Raji (cell line): ENCODE data around the gene CD28.

ENCODE experiments used
- POLR2A ChIP-seq: IDR thresholded peaks from 2 replicates; pipeline ENCODE4 v1.6.1; 2011; ENCODE audit warnings: low read depth, low read length, control low read depth; ENCODE audit not compliant: insufficient read depth

The CD28 gene

DNA sequence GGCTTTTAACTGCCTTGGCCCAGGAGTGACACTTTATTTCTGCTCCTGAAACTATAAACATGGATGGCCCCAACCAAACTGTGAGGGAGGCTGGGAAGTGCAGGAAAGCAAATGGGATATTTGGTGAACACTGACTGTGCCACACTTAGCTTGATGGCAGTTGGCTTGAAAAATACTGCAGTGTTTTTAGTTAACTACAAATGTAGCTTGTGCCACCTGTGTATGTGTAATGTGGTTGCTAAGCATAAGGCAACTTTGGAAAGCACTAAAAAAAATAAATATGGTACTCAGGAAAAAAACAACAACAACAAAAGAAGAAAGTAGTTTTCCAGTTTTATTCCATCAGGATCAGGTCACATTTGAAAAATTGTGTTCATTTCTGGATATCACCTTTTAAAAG, 73.8 kb downstream of the CD28 start:
- TF ChIP-seq POLR2A, result no peak

DNA sequence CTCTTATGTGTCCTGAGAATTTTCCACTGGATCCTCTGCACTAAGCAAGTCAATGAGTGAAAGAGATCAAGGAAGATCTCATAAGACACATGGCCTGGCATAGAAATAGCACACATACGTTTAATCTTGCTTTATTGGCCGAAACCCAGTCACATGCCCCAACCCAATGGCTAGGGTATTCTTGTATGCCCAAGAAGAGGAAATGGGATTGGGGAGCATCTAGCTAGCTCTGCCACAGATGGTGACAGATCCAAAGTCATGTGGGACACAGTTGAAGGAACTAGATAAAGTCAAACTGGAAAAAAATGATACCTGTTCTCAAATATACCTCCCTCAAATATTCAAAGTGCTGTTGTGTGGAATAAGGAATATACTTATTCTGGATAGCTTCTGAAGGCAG, 74.7 kb downstream of the CD28 start:
- no peak for TF ChIP-seq POLR2A

DNA sequence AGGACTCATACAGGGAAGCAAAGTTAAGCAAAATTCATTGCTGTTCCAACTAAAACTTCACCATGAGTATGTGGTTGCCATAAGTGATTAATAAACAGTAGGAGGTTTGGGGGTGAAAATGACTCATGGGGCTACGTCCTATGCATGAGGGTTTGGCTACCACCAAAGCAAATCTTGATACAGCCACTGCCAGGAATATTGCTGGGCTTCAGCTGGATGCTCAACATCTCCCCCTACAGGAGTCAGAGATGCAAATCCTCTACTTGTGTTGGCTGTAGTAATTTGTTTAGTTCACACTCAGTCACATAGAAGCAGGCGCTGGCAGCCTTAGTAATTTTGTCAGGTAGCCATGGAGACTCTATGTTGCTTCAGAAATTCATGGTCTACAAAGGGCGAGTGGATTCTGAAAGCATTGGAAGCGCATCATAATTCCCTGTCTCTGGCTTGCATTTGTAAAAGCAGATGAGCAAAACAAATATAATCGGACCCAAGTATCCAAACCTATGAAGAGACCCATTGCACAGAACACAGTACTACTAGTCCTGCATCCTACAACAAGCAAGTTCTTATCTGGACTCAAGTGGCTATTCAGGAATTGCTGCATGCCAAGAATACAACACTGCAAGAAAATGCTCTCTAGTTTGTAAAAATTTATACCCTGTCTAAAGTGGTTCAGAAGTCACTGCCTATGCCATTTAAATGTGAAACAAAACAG, 76.0 kb downstream of the CD28 start:
- no peak for TF ChIP-seq POLR2A

DNA sequence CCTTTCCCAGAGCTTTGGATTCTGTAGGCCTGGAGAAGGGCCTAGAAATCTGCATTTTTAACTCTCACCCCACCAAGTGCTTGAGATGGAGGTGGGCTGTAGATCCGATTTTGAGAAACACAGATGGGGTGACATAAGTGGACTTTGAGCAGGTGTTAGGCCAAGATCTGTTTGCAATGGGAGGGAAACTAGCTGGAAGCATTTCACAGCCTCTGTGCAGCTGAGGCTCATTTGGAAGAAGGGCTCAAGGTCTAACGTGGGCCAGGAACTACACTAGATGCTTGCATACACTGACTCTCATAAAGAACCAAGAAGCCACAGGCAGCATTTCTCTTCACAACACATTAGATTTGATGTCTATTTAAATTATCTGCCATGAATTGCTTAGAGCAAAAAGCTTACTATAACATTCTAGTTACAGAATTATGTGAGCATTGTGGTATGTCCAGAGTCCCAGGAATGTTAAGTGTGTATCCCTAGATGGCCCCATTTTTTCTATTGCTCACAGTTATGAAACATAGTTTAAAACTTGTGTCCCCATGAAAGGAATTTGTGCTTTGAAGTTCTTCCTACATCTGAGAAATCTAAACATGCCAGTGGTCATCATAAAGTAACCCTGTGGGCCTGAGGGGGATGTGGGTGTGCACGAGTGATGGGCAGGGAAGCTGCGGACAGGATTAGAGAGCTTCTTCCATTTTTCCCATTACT, 77.2 kb downstream of the CD28 start:
- no peak for TF ChIP-seq POLR2A

DNA sequence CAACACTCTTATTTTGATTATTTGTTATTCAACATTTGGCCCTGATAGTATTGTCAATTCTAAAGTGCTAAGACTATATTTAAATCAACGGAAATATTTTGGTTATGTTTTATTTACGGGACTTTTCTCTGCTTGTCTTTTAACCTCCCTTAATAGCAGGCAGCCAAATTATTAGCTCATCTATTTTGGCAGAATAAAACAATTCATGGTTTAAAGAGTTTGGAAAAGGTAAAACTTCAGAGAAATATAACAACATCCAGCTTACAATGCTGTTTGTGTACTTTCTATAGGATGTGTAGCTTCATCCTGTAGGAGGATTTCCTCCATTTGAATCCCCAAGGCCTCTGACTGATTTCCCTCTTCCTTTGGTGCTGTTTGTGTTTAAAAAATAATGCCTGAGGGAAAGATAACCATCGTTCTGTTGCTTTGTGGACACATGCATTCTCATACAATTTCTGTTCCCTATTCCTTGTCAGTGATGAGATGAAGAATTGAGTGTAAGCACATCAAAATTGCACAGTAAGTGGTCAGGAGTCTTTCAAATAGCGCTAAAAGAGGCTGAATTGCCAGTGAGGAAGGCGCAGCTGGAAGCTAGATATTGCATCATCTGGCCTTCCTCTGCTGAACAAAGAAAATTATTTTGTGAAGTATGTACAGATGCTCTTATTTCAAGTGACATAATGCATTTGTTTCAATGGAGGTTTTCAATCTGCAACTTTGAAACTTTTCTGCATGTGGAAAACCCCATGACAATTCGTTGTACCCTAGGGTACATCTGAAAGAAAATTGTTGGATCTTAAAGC, 80.3 kb downstream of the CD28 start:
- TF ChIP-seq POLR2A, result no peak

DNA sequence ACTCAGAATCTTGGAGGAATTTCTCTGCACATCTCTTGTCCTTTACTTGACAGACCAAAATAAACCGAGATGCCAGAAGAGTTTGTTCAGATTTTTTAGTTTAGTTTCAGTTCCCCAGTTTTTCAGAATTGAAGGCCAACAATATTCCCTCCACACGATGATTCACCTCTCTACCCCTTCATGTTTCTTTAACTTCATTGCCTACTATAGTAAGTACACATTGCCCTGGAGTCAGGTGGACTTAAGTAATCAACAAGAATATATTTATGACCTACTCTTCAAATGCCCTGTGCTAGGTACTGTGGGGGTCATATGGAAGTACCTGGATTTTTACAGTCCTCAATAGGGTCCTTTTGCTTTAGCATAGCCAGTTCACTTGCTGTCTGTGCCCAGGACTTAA, 81.5 kb downstream of the CD28 start:
- TF ChIP-seq POLR2A, result no peak
